ES-I3 (cell line): ENCODE measurements around the gene PHF20.
"Not testable (repeated sequence)": the region's sequence is repeated elsewhere in the genome, so short reads cannot be mapped to it uniquely, and the experiment has no call there.

ENCODE experiments used
- H3K36me3 ChIP-seq: 2 replicates; pipeline ENCODE4 v1.6.1; 2013; ENCODE audit warnings: mild to moderate bottlenecking, low read length, control low read depth, moderate library complexity; ENCODE audit not compliant: insufficient read depth
- H3K4me1 ChIP-seq: 2 replicates; pipeline ENCODE4 v1.6.1; 2013; ENCODE audit warnings: mild to moderate bottlenecking, control low read depth, low read length; ENCODE audit not compliant: insufficient read depth
- H3K9ac ChIP-seq: 2 replicates; pipeline ENCODE4 v1.6.1; 2013; ENCODE audit warnings: low read depth, mild to moderate bottlenecking, low read length, moderate library complexity
- H3K9me3 ChIP-seq: 2 replicates; pipeline ENCODE4 v1.6.1; 2013; ENCODE audit warnings: mild to moderate bottlenecking, low read length, moderate library complexity; ENCODE audit not compliant: control insufficient read depth, insufficient read depth

The PHF20 gene

GRCh38 chr20:35771689-35772562 lies at the start of gene PHF20:
PHF20 (plus strand) TSS chr20:35772015; CDS start chr20:35801523, 29,508 bp downstream.
- Histone ChIP-seq H3K9me3 (no peaks in the 10 kb centered on the region), H3K4me1 (peaks cover 25% of the 10 kb centered on the region), H3K9ac (peak within 1 kb of the TSS; percentile 82), H3K36me3 (no peaks in the 10 kb centered on the region)

DNA sequence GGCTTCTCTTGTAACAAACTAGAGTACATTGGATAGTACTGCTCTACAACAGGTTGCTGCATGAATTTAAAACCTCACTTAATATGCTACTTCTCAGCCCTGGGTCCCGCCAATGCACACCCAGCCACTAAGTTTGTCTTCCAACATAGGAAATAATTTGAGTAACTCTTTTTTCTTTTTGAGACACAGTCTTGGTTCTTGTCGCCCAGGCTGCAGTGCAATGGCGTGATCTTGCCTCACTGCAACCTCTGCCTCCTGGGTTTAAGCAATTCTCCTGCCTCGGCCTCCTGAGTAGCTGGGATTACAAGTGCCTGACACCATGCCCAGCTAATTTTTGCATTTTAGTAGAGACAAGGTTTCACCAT lies 48.6 kb upstream of the PHF20 start:
- not testable (repeated sequence) for H3K9me3 ChIP-seq, H3K4me1 ChIP-seq, H3K9ac ChIP-seq
- H3K36me3 ChIP-seq, result peaks cover 73% of the 10 kb centered on the region

- not testable (repeated sequence) for H3K9me3 ChIP-seq, H3K9ac ChIP-seq, H3K4me1 ChIP-seq
- peaks cover 67% of the 10 kb centered on the region for H3K36me3 ChIP-seq
Observed at GRCh38 chr20:35723652-35724320, 48.0 kb upstream of the PHF20 start.

GRCh38 chr20:35724321-35725230 lies 47.2 kb upstream of the PHF20 start:
- Histone ChIP-seq H3K36me3 (peaks cover 65% of the 10 kb centered on the region), H3K9me3 (no peaks in the 10 kb centered on the region), H3K9ac (no peak overlapping the region), H3K4me1 (no peaks in the 10 kb centered on the region)

DNA sequence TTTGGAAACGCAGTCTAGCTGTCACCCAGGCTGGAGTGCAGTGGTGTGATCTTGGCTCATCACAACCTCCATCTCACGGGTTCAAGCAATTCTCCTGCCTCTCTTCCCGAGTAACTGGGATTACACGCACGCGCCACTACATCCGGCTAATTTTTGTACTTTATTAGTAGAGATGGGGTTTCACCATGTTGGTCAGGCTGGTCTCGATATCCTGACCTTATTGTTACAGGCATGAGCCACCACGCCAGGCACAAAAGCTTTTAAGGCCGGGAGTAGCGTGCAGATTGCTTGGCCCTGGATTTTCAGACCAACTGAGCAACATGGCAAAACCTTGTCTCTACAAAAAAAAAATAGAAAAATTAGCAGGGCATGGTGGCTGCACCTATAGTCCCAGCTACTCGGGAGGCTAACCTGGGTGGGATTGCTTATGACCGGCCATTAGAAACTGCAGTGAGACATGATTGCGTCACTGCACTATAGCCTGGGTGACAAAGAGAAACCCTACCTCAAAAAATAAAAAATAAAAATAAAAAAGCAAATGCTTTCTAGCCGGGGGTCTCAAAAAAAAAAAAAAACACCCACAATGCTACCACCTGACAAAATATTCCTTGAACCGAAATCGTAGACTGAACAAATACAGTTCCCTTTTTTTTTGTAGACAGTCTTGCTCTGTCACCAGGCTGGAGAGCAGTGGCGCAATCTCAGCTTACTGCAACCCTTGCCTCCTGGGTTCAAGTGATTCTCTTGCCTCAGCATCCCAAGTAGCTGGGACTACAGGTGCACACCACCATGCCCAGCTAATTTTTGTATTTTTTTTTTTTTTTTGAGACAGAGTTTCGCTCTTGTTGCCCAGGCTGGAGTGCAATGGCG lies 44.7 kb upstream of the PHF20 start:
- no peaks in the 10 kb centered on the region for H3K9me3 ChIP-seq
- H3K36me3 ChIP-seq, result peaks cover 58% of the 10 kb centered on the region
- H3K9ac ChIP-seq, result no peak overlapping the region
- H3K4me1 ChIP-seq, result no peaks in the 10 kb centered on the region

GRCh38 chr20:35729283-35729807 lies 42.5 kb upstream of the PHF20 start:
- Histone ChIP-seq H3K36me3 (peaks cover 63% of the 10 kb centered on the region), H3K9ac (no peak overlapping the region), H3K4me1 (no peaks in the 10 kb centered on the region), H3K9me3 (no peaks in the 10 kb centered on the region)

- Histone ChIP-seq H3K9me3 (no peaks in the 10 kb centered on the region), H3K36me3 (peaks cover 62% of the 10 kb centered on the region), H3K9ac (no peak overlapping the region), H3K4me1 (no peaks in the 10 kb centered on the region)
Observed at GRCh38 chr20:35729836-35730582, 41.8 kb upstream of the PHF20 start.

GRCh38 chr20:35730583-35731468 lies 41.0 kb upstream of the PHF20 start:
- no peak overlapping the region for H3K9ac ChIP-seq
- peaks cover 64% of the 10 kb centered on the region for H3K36me3 ChIP-seq
- H3K9me3 ChIP-seq, result no peaks in the 10 kb centered on the region
- H3K4me1 ChIP-seq, result no peaks in the 10 kb centered on the region

- Histone ChIP-seq H3K9ac (no peak overlapping the region), H3K9me3 (no peaks in the 10 kb centered on the region), H3K4me1 (no peaks in the 10 kb centered on the region), H3K36me3 (peaks cover 67% of the 10 kb centered on the region)
Observed at GRCh38 chr20:35731469-35731788, 40.4 kb upstream of the PHF20 start.

DNA sequence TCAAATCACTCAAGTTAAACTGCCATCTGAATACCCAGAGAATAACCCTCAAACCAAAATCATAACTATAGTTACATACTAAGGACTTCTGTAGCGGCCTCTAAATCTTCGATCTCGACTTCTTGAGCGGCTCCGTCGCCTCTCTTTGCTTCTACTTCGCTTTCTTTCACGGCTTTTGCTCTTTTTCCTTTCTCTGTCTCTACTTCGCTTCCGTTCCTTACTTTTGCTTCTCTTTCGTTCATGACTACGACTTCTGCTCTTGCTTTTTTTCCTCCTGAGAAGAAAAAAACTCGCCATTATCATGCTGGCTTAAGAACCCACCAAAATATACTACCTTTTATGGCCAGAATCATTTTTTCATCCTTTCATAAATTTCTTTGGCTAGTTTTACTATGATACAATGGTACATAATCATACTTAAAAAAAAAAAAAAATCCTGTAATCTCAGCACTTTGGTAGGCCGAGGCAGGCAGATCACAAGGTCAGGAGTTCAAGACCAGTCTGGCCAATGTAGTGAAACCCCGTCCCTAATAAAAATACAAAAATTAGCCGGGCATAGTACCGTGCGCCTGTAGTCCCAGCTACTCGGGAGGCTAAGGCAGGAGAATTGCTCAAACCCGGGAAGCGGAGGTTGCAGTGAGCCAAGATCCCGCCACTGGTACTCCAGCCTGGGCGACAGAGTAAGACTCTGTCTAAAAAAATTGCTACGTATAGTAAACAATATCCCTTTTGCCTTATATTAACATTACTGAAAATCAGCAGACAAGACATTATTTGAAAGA lies 39.8 kb upstream of the PHF20 start:
- H3K9ac ChIP-seq, result no peak overlapping the region
- no peaks in the 10 kb centered on the region for H3K4me1 ChIP-seq

DNA sequence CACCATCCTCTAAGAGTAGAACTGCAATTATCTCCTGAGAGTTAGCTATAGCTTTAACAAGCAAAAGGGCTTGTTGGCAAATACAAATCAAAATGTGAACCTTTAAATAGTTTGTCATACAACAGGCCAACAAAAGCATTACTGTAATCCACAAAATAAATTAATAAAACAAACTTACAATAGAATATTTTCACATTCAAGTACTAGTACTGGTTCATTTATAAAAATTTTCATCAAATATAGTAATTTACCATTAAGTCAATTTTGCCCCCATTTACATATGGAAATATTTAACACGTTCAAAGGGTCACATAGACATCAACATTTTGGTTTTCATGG lies 39.2 kb upstream of the PHF20 start:
- Histone ChIP-seq H3K9ac (no peak overlapping the region), H3K9me3 (no peaks in the 10 kb centered on the region), H3K36me3 (peaks cover 59% of the 10 kb centered on the region), H3K4me1 (no peaks in the 10 kb centered on the region)

More for the DNA sequence above, 39.8 kb upstream of the PHF20 start:
- Histone ChIP-seq H3K36me3 (peaks cover 62% of the 10 kb centered on the region), H3K9me3 (no peaks in the 10 kb centered on the region)

GRCh38 chr20:35734374-35734773 lies 37.4 kb upstream of the PHF20 start:
- H3K36me3 ChIP-seq, result peaks cover 66% of the 10 kb centered on the region
- H3K9me3 ChIP-seq, result no peaks in the 10 kb centered on the region
- H3K9ac ChIP-seq, result no peak overlapping the region
- H3K4me1 ChIP-seq, result no peaks in the 10 kb centered on the region
